HepG2 (cell line): ENCODE data around the gene KLHL3. TPM values are rescaled to one million over a fixed set of nuclear protein-coding genes. Genes with fewer than 3 reads are reported as not detected.

ENCODE experiments used
- EP300 ChIP-seq, 3 experiments: sonication (generic) in 1 of 3; formaldehyde crosslinking in 1 of 3; IDR thresholded peaks; 2 replicates each; pipeline versions ENCODE4 v1.5.1 to v1.6.1; 2011 to 2020; ENCODE audit warnings: low read depth in 2 of 3, low read length in 2 of 3, borderline replicate concordance in 1 of 3, improper control_type of control experiment in 1 of 3, mild to moderate bottlenecking in 1 of 3, missing genetic modification reagents in 1 of 3, moderate library complexity in 1 of 3
- JDP2 ChIP-seq: sonication (generic); formaldehyde crosslinking; IDR thresholded peaks from 2 replicates; pipeline ENCODE4 v1.8.1; 2022; ENCODE audit warnings: missing genetic modification reagents, borderline replicate concordance
- MAF1 ChIP-seq: sonication (generic); formaldehyde crosslinking; IDR thresholded peaks from 2 replicates; pipeline ENCODE4 v1.5.0; 2020; ENCODE audit warnings: missing genetic modification reagents, borderline replicate concordance
- PHF5A ChIP-seq: IDR thresholded peaks from one replicate; pipeline ENCODE4 v1.6.1; 2018; ENCODE audit warnings: low read depth, missing genetic modification reagents; ENCODE audit not compliant: unreplicated experiment
- THAP11 ChIP-seq: IDR thresholded peaks from 2 replicates; pipeline ENCODE4 v1.6.1; 2016; ENCODE audit warnings: missing biosample characterization, missing genetic modification reagents
- YEATS2 ChIP-seq: sonication (generic); formaldehyde crosslinking; IDR thresholded peaks from 2 replicates; pipeline ENCODE4 v1.4.0; 2020; ENCODE audit warnings: missing genetic modification reagents, borderline replicate concordance
- ZNF224 ChIP-seq: sonication (generic); formaldehyde crosslinking; IDR thresholded peaks from 2 replicates; pipeline ENCODE4 v1.5.0; 2020; ENCODE audit warnings: mild to moderate bottlenecking, missing genetic modification reagents
- ZNF543 ChIP-seq: sonication (generic); formaldehyde crosslinking; IDR thresholded peaks from 2 replicates; pipeline ENCODE4 v1.4.0; 2020; ENCODE audit warnings: mild to moderate bottlenecking, missing genetic modification reagents
- ZNF816 ChIP-seq: sonication (generic); formaldehyde crosslinking; IDR thresholded peaks from 2 replicates; pipeline ENCODE4 v1.8.0; 2022; ENCODE audit warnings: missing genetic modification reagents, mild to moderate bottlenecking, borderline replicate concordance
- polyA plus RNA-seq, 8 experiments: library from polyadenylated mRNA; depleted of rRNA in 3 of 8; stranded (reverse) in 7 of 8; unstranded in 1 of 8; fragments of >200 nt; fragmentation: Illumina TruSeq in 4 of 8; extraction: Trizol in 4 of 8; gene quantifications; 2 replicates each; pipeline versions ENCODE4 v1.2.1 to v1.2.3, GENCODE V29; 2011 to 2016; ENCODE audit warnings: low read depth in 4 of 8, missing spikeins in 1 of 8, mixed read lengths in 1 of 8; ENCODE audit not compliant: insufficient read depth in 1 of 8
- total RNA-seq, 5 experiments: library from RNA; depleted of rRNA; stranded (reverse); fragments of >200 nt; fragmentation: Illumina TruSeq; extraction: Trizol; gene quantifications; 2 replicates each; pipeline ENCODE4 v1.2.3, GENCODE V29; 2016; ENCODE audit warnings: low read depth in 1 of 5
- TF ChIP-seq, protein P1 (sequence below): fragments of 450-650 bp; IDR thresholded peaks from 2 replicates; pipeline ENCODE4 v1.6.1; 2016
- TF ChIP-seq, protein P2 (sequence below): sonication (generic); formaldehyde crosslinking; IDR thresholded peaks from 2 replicates; pipeline ENCODE4 v1.4.0; 2020; ENCODE audit warnings: mild to moderate bottlenecking, missing genetic modification reagents
- TF ChIP-seq, protein P3 (sequence below): sonication (generic); formaldehyde crosslinking; IDR thresholded peaks from 2 replicates; pipeline ENCODE4 v1.5.0; 2020; ENCODE audit warnings: missing genetic modification reagents

The KLHL3 gene
- total and polyA plus RNA-seq, 2 of the 13 experiments (the other 11 are each of a cell fraction or from before 2014, with no cell fraction given): 0.02 to 0.08 TPM

DNA sequence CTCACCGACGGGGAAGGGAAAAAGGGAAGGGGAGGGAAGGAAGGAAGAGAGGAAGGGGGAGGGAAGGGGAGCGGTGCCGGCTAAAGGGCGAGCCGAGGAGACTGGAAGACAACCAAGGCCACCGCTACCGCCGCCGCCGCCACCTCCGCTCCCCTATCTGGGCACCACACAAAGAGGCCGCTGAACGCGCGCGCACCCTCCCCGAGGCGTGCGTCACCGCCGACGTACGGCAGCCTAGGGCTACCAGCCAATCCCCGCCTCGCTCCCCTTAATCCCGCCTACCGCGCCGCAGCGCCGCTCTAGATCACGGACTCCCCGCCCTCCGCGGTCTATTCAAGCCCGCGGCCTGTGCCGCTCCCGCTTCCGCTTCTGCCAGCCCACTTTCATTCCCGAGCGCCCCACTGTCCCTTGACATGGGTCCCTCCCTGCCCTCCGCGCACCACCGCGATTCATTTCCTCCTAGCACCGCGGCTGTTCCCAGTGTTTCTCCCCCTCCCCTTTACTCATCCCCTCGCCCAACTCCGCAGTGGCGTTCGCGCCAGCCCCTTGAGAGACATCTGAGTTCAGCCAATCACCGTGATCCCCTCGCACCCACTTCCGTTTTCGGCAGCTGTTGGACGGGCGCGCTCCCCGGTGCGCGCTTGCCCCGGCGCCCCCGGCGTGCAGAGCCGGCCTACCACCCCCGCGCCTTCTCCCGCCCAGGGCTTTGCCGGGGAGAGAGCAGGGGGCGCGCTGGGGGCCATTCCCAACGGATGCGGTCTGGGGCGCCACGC lies 18.5 kb upstream of the KLHL3 start, which contains the start of gene HNRNPA0 (continued):
- TF ChIP-seq, protein P1, sequence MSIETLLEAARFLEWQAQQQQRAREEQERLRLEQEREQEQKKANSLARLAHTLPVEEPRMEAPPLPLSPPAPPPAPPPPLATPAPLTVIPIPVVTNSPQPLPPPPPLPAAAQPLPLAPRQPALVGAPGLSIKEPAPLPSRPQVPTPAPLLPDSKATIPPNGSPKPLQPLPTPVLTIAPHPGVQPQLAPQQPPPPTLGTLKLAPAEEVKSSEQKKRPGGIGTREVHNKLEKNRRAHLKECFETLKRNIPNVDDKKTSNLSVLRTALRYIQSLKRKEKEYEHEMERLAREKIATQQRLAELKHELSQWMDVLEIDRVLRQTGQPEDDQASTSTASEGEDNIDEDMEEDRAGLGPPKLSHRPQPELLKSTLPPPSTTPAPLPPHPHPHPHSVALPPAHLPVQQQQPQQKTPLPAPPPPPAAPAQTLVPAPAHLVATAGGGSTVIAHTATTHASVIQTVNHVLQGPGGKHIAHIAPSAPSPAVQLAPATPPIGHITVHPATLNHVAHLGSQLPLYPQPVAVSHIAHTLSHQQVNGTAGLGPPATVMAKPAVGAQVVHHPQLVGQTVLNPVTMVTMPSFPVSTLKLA: no peak; the same call in 1 of the 2 replicates
- TF ChIP-seq JDP2 (CRISPR knock-in tag) (no peak; the same call in 1 of the 2 replicates), MAF1 (CRISPR knock-in tag) (no peak), PHF5A (CRISPR knock-in tag) (no peak), ZNF543 (CRISPR knock-in tag) (peak; percentile 73), EP300 (IDR thresholded peaks at IDR 0.05; ENCODE audit: low read depth in 2 of 2, low read length in 2 of 2) (peak in 1 of 2 experiments; percentile 98; a peak in 3 of 4 replicates), EP300 (CRISPR knock-in tag; IDR thresholded peaks at IDR 0.05; ENCODE audit: borderline replicate concordance) (no peak), ZNF224 (CRISPR knock-in tag) (peak; percentile 70; the same call in 1 of the 2 replicates), ZNF816 (CRISPR knock-in tag) (peak; percentile 25), YEATS2 (peak; percentile 87), THAP11 (CRISPR knock-in tag) (peak; percentile 78)
- TF ChIP-seq, protein P2, sequence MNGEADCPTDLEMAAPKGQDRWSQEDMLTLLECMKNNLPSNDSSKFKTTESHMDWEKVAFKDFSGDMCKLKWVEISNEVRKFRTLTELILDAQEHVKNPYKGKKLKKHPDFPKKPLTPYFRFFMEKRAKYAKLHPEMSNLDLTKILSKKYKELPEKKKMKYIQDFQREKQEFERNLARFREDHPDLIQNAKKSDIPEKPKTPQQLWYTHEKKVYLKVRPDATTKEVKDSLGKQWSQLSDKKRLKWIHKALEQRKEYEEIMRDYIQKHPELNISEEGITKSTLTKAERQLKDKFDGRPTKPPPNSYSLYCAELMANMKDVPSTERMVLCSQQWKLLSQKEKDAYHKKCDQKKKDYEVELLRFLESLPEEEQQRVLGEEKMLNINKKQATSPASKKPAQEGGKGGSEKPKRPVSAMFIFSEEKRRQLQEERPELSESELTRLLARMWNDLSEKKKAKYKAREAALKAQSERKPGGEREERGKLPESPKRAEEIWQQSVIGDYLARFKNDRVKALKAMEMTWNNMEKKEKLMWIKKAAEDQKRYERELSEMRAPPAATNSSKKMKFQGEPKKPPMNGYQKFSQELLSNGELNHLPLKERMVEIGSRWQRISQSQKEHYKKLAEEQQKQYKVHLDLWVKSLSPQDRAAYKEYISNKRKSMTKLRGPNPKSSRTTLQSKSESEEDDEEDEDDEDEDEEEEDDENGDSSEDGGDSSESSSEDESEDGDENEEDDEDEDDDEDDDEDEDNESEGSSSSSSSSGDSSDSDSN (CRISPR knock-in tag): peak; percentile 78; the same call in 1 of the 2 replicates
- TF ChIP-seq, protein P3, sequence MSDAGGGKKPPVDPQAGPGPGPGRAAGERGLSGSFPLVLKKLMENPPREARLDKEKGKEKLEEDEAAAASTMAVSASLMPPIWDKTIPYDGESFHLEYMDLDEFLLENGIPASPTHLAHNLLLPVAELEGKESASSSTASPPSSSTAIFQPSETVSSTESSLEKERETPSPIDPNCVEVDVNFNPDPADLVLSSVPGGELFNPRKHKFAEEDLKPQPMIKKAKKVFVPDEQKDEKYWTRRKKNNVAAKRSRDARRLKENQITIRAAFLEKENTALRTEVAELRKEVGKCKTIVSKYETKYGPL (CRISPR knock-in tag): 0 out of 2 replicates have a peak, but pooled peaks have one; percentile 7
